Amniotic stem cell (primary cell): ENCODE measurements around the gene PTPRG.

Experiments used
- DNase-seq: peaks from one replicate; lab custom pipeline; 2025; lab: John Stamatoyannopoulos, UW

PTPRG gene

GRCh38 chr3:61618231-61618630 is 56.9 kb downstream of the PTPRG start:
- DNase-seq = no peak

- DNase-seq = no peak
These were observed 57.5 kb downstream of the PTPRG start for GRCh38 chr3:61618871-61619270.

GRCh38 chr3:61620073-61620472 is 58.7 kb downstream of the PTPRG start:
- no peak for DNase-seq

- DNase-seq = no peak
These were observed 62.9 kb downstream of the PTPRG start for GRCh38 chr3:61624300-61624699.

GRCh38 chr3:61625429-61625828 is 64.1 kb downstream of the PTPRG start:
- DNase-seq = no peak

GRCh38 chr3:61626484-61626883 is 65.1 kb downstream of the PTPRG start:
- no peak for DNase-seq

GRCh38 chr3:61627768-61628185 is 66.4 kb downstream of the PTPRG start:
- peak; percentile 30 for DNase-seq

GRCh38 chr3:61628636-61629035 is 67.3 kb downstream of the PTPRG start:
- no peak for DNase-seq

- DNase-seq = no peak
These were observed 68.1 kb downstream of the PTPRG start for GRCh38 chr3:61629442-61629841.

GRCh38 chr3:61631108-61631769 is 69.9 kb downstream of the PTPRG start:
- DNase-seq = no peak

GRCh38 chr3:61632568-61633175 is 71.3 kb downstream of the PTPRG start:
- no peak for DNase-seq

- no peak for DNase-seq
These were observed 73.3 kb downstream of the PTPRG start for GRCh38 chr3:61634678-61635077.

GRCh38 chr3:61637088-61638051 is 76.0 kb downstream of the PTPRG start:
- DNase-seq = no peak

- peak; percentile 12 for DNase-seq
These were observed 77.4 kb downstream of the PTPRG start for GRCh38 chr3:61638741-61639140.

- DNase-seq = no peak
These were observed 78.6 kb downstream of the PTPRG start for GRCh38 chr3:61639991-61640390.

- DNase-seq = no peak
These were observed 83.8 kb downstream of the PTPRG start for GRCh38 chr3:61645148-61645547.

- no peak for DNase-seq
These were observed 85.0 kb downstream of the PTPRG start for GRCh38 chr3:61646360-61646759.

- no peak for DNase-seq
These were observed 85.6 kb downstream of the PTPRG start for GRCh38 chr3:61646851-61647525.

GRCh38 chr3:61648481-61648880 is 87.1 kb downstream of the PTPRG start:
- DNase-seq = no peak

- no peak for DNase-seq
These were observed 88.2 kb downstream of the PTPRG start for GRCh38 chr3:61649381-61650170.

- DNase-seq = no peak
These were observed 88.9 kb downstream of the PTPRG start for GRCh38 chr3:61650276-61650675.
